Naive thymus-derived CD4-positive, alpha-beta T cell (primary cell): Measurements from ENCODE around the gene KLHL22. TPM values are rescaled to one million over a fixed set of nuclear protein-coding genes. Genes with fewer than 3 reads are reported as not detected.
"Not testable (repeated sequence)": the region's sequence is repeated elsewhere in the genome, so short reads cannot be mapped to it uniquely, and the experiment has no call there.

Experiments used
- ATAC-seq: fragments of 150-1000 bp; cut with Tn5 transposase; 2 replicates; pipeline ENCODE4 v1.10.0; 2021; ENCODE audit warnings: mild to moderate bottlenecking, moderate library complexity
- CTCF ChIA-PET: fragments of 350-600 bp; sonication (Branson Sonifier 250); formaldehyde crosslinking; loops from one replicate; lab custom pipeline; 2021; ENCODE audit warnings: antibody characterized with exemption; lab: Charles Lee
- POLR2A ChIA-PET: fragments of 350-600 bp; sonication (Branson Sonifier 250); formaldehyde crosslinking; loops from one replicate; lab custom pipeline; 2021; ENCODE audit warnings: antibody characterized with exemption, inconsistent platforms; lab: Charles Lee
- DNase-seq, 9 donors: peaks; one replicate each; pipeline versions ENCODE4 v3.0.0 to v3.0.0-alpha.2; 2020 to 2022; ENCODE audit warnings: mixed read lengths in 1 of 9
- H3K27ac ChIP-seq: one replicate; pipeline ENCODE4 v1.7.0; 2013; ENCODE audit warnings: mild to moderate bottlenecking, low read depth, low read length, moderate library complexity
- H3K27me3 ChIP-seq, 2 donors: one replicate each; pipeline ENCODE4 v1.7.0; 2013; ENCODE audit warnings: low read length in 2 of 2, mild to moderate bottlenecking in 2 of 2, moderate library complexity in 2 of 2; ENCODE audit not compliant: control insufficient read depth in 2 of 2, insufficient read depth in 2 of 2
- H3K36me3 ChIP-seq, 3 experiments: 1 replicate in 2 of 3; 2 replicates in 1 of 3; pipeline ENCODE4 v1.7.0; 2013; ENCODE audit warnings: low read length in 3 of 3, mild to moderate bottlenecking in 3 of 3, moderate library complexity in 1 of 3; ENCODE audit not compliant: insufficient read depth in 3 of 3, control insufficient read depth in 2 of 3
- H3K4me1 ChIP-seq, 2 donors: one replicate each; pipeline ENCODE4 v1.7.0; 2013; ENCODE audit warnings: low read length in 2 of 2, mild to moderate bottlenecking in 2 of 2, moderate library complexity in 1 of 2; ENCODE audit not compliant: control insufficient read depth in 2 of 2, insufficient read depth in 2 of 2
- H3K4me3 ChIP-seq: 2 replicates; pipeline ENCODE4 v1.7.0; 2013; ENCODE audit warnings: mild to moderate bottlenecking, low read length
- H3K9me3 ChIP-seq, 3 experiments: 1 replicate in 2 of 3; 2 replicates in 1 of 3; pipeline ENCODE4 v1.7.0; 2013; ENCODE audit warnings: low read length in 3 of 3; ENCODE audit not compliant: control insufficient read depth in 2 of 3
- H3K27ac Mint-ChIP-seq, 9 donors: one replicate each; pipeline ENCODE4 v1.8.0; 2020 to 2022; ENCODE audit warnings: mixed read lengths in 9 of 9, mild to moderate bottlenecking in 8 of 9, moderate library complexity in 5 of 9, inconsistent platforms in 2 of 9
- H3K27me3 Mint-ChIP-seq, 5 donors: one replicate each; pipeline ENCODE4 v1.8.0; 2021 to 2022; ENCODE audit warnings: mixed read lengths in 5 of 5, mild to moderate bottlenecking in 1 of 5
- H3K36me3 Mint-ChIP-seq, 5 donors: one replicate each; pipeline ENCODE4 v1.8.0; 2020 to 2022; ENCODE audit warnings: mixed read lengths in 5 of 5, mild to moderate bottlenecking in 3 of 5, inconsistent platforms in 1 of 5
- H3K4me1 Mint-ChIP-seq, 7 donors: one replicate each; pipeline ENCODE4 v1.8.0; 2020 to 2022; ENCODE audit warnings: mixed read lengths in 7 of 7, mild to moderate bottlenecking in 3 of 7, inconsistent platforms in 1 of 7
- H3K4me3 Mint-ChIP-seq, 10 donors: one replicate each; pipeline ENCODE4 v1.8.0; 2020 to 2022; ENCODE audit warnings: mild to moderate bottlenecking in 10 of 10, mixed read lengths in 10 of 10, moderate library complexity in 6 of 10, inconsistent platforms in 2 of 10
- H3K9me3 Mint-ChIP-seq, 11 donors: one replicate each; pipeline ENCODE4 v1.8.0; 2020 to 2022; ENCODE audit warnings: mixed read lengths in 11 of 11, mild to moderate bottlenecking in 4 of 11, inconsistent platforms in 1 of 11, moderate library complexity in 1 of 11
- intact Hi-C, 2 donors: fragments of 100-400 bp; cut with micrococcal nuclease; formaldehyde crosslinking; loops; one replicate each; pipeline ENCODE4 v1.15.1; 2023
- polyA plus RNA-seq, 2 donors: library from polyadenylated mRNA; unstranded; fragments of 300-500 nt; fragmentation: Illumina TruSeq; gene quantifications; one replicate each; pipeline ENCODE4 v1.2.3, GENCODE V29; 2021
- total RNA-seq, 6 experiments: library from RNA in 5 of 6; stranded (reverse) in 5 of 6; gene quantifications; 1 replicate in 5 of 6; 2 replicates in 1 of 6; pipeline ENCODE4 v1.2.3 and lab custom pipeline; 2021 to 2026

Gene KLHL22
- total and polyA plus RNA-seq, 7 experiments from 2014 or later = 20.6 to 71.3 (median 40.0) TPM

DNA sequence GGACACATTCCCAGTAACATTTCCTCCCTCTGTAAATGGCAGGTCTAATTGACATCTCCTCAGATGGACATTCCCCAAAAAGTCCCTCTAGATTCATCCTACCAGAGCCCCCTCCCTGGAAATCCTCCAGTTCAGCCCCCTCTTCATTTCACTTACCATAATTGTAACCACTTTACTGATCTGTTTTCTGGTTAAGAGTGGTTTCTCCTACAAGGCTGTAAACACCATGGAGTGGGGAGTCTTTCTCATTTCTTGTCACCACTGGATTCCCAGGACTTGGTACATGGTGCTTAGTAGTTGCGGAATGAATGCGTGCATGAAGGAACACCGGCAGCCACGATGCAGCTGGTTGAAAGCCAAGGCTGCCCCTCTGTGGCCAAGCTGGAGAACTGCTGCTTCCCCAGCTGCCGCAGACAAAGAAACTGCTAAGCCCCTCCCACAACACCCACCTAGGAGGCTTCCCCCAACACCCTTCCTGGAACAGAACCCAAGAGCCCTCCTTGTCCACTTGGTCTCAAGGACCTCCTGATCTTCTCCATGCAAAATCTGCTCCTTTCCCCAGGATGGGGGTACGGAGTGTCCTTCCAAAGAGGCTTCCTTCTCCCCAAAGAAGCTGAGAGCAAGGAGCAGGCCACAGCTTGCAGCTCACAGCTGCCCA is 39.4 kb downstream of the KLHL22 start:
- ChIA-PET CTCF (interaction anchor here (0.6 to 3.8 kb wide), 16 partner anchors 8 to 848 kb away, joined by 3 to 55 read pairs (median 4); partner anchors contain the start of gene CCDC188), POLR2A (interaction anchor here (0.6 to 4.4 kb wide), 10 partner anchors 8 to 112 kb away, joined by 3 to 25 read pairs (median 4); partner anchors contain the start of gene KLHL22)
- peaks cover 11 to 51% (median 22%) of the 10 kb centered on the region in 5 donors for H3K36me3 Mint-ChIP-seq
- H3K27me3 Mint-ChIP-seq = no peaks in the 10 kb centered on the region
- Histone ChIP-seq H3K4me3 (no peak overlapping the region), H3K36me3 (peaks cover 0 to 20% (median 5%) of the 10 kb centered on the region in 3 experiments), H3K27ac (no peak overlapping the region), H3K9me3 (no peaks in the 10 kb centered on the region), H3K27me3 (no peaks in the 10 kb centered on the region), H3K4me1 (peaks cover 8 to 16% of the 10 kb centered on the region in 2 donors)
- peaks cover 0 to 2% (median 0%) of the 10 kb centered on the region in 11 donors for H3K9me3 Mint-ChIP-seq
- peak; percentile 54 to 82 (median 72) for DNase-seq
- peak overlapping the region in 5 of 9 donors; percentile 25 to 75 (median 51) for H3K27ac Mint-ChIP-seq
- peaks cover 13 to 40% (median 34%) of the 10 kb centered on the region in 7 donors for H3K4me1 Mint-ChIP-seq
- peak; percentile 98 for ATAC-seq
- intact Hi-C loops = loop anchor here (1.0 to 5.0 kb wide), 5 partner anchors 8 to 299 kb away; no protein-coding TSS in a partner anchor
- H3K4me3 Mint-ChIP-seq = peak overlapping the region in 4 of 10 donors; percentile 20 to 36 (median 26)

DNA sequence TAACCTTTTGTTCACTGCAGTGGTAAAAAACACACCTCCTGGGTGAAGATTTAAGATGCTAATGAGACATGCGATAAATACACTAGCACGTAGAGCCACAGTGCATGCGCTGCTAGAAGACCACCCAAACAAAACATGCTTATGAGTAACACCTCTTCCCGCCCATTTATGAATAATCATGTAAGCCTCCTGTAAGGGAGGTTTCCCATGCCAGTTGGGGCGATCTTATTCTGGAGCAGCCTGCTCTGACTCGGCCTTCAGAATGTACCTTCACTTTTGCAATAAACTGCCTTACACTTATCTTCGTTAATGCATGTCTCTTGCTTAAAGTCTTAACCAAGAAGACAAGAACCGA is 39.9 kb downstream of the KLHL22 start:
- Mint-ChIP-seq H3K9me3 (peaks cover 0 to 2% (median 0%) of the 10 kb centered on the region in 11 donors), H3K36me3 (peaks cover 11 to 51% (median 22%) of the 10 kb centered on the region in 5 donors), H3K4me3 (no peak overlapping the region), H3K4me1 (peaks cover 13 to 35% (median 30%) of the 10 kb centered on the region in 7 donors), H3K27me3 (no peaks in the 10 kb centered on the region), H3K27ac (no peak overlapping the region)
- intact Hi-C loops = loop anchor here (1.0 to 5.0 kb wide), 5 partner anchors 9 to 298 kb away; no protein-coding TSS in a partner anchor
- Histone ChIP-seq H3K27ac (no peak overlapping the region), H3K36me3 (peaks cover 0 to 20% (median 5%) of the 10 kb centered on the region in 3 experiments), H3K4me1 (peaks cover 8 to 16% of the 10 kb centered on the region in 2 donors), H3K9me3 (no peaks in the 10 kb centered on the region), H3K4me3 (no peak overlapping the region), H3K27me3 (no peaks in the 10 kb centered on the region)
- DNase-seq = no peak
- ATAC-seq = no peak
- POLR2A ChIA-PET = interaction anchor here (0.7 to 4.4 kb wide), 8 partner anchors 8 to 113 kb away, joined by 3 to 25 read pairs (median 4); partner anchors contain the start of gene KLHL22
- CTCF ChIA-PET = interaction anchor here (0.6 to 3.8 kb wide), 10 partner anchors 9 to 245 kb away, joined by 3 to 55 read pairs (median 5); no protein-coding TSS in a partner anchor

DNA sequence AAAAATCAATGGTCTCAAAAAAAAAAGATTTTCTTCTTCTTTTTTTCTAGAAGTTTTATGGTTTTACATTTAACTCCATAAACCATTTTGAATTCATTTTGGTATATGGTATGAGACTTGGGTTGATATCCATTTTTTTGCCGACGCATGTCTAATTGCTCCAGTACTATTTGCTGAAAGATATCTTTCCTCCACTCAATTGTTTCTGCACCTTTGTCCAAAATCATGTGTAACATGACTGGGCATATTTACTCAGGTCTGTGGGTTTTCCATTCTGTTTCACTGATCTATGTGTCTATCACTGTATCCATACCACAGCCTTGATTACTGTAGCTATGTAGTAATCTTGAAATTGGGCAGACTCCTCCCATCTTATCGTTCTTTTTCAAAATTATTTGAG is 42.4 kb downstream of the KLHL22 start:
- intact Hi-C loops = no loop called here
- no peak overlapping the region for H3K27ac ChIP-seq
- H3K4me1 ChIP-seq = peaks cover 8 to 10% of the 10 kb centered on the region in 2 donors
- DNase-seq (no peak), ATAC-seq (no peak)
- peaks cover 0 to 16% (median 5%) of the 10 kb centered on the region in 3 experiments for H3K36me3 ChIP-seq
- POLR2A ChIA-PET = interaction anchor here (0.6 to 4.4 kb wide), 3 partner anchors 11 to 25 kb away, joined by 3 to 25 read pairs (median 5); no protein-coding TSS in a partner anchor
- H3K4me3 Mint-ChIP-seq = no peak overlapping the region
- CTCF ChIA-PET = interaction anchor here (0.7 kb wide), 1 partner anchor 34 kb away, joined by 3 read pairs; no protein-coding TSS in a partner anchor
- H3K4me1 Mint-ChIP-seq = peaks cover 10 to 16% (median 14%) of the 10 kb centered on the region in 7 donors
- peaks cover 6 to 43% (median 27%) of the 10 kb centered on the region in 5 donors for H3K36me3 Mint-ChIP-seq
- H3K9me3 ChIP-seq = no peaks in the 10 kb centered on the region
- H3K27me3 ChIP-seq = no peaks in the 10 kb centered on the region
- no peak overlapping the region for H3K27ac Mint-ChIP-seq
- H3K27me3 Mint-ChIP-seq = no peaks in the 10 kb centered on the region
- peaks cover 0 to 2% (median 0%) of the 10 kb centered on the region in 11 donors for H3K9me3 Mint-ChIP-seq
- H3K4me3 ChIP-seq = no peak overlapping the region

DNA sequence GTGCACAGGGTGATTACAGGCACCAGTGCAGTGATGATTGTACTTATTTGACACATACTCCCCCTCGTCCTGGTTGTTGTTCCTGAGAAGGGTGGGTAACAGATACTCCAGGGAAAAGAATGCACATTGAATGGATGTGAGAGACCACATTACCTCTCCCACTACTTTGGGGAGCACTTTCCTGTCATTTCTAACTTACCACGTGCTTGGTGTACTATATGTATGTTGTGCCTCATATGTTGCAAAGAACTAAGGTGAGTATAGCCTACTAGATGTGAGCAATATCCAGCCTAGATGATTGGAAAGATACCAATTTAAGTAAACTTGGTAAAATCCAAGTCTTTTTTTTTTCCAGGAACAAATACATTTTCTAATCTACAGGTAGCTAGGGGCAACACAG is 43.7 kb downstream of the KLHL22 start:
- intact Hi-C loops = no loop called here
- Mint-ChIP-seq H3K36me3 (peaks cover 6 to 39% (median 29%) of the 10 kb centered on the region in 5 donors), H3K27ac (no peak overlapping the region), H3K4me1 (peaks cover 10 to 15% (median 12%) of the 10 kb centered on the region in 7 donors), H3K9me3 (peaks cover 0 to 2% (median 0%) of the 10 kb centered on the region in 11 donors), H3K27me3 (no peaks in the 10 kb centered on the region), H3K4me3 (no peak overlapping the region)
- Histone ChIP-seq H3K4me3 (no peak overlapping the region), H3K4me1 (peaks cover 6 to 10% of the 10 kb centered on the region in 2 donors), H3K36me3 (peaks cover 0 to 13% (median 0%) of the 10 kb centered on the region in 3 experiments), H3K27ac (no peak overlapping the region), H3K27me3 (no peaks in the 10 kb centered on the region), H3K9me3 (no peaks in the 10 kb centered on the region)
- DNase-seq (no peak), ATAC-seq (no peak)
- CTCF ChIA-PET = interaction anchor here (1.4 kb wide), 1 partner anchor 33 kb away, joined by 4 read pairs; no protein-coding TSS in a partner anchor
- POLR2A ChIA-PET = no interaction called here

DNA sequence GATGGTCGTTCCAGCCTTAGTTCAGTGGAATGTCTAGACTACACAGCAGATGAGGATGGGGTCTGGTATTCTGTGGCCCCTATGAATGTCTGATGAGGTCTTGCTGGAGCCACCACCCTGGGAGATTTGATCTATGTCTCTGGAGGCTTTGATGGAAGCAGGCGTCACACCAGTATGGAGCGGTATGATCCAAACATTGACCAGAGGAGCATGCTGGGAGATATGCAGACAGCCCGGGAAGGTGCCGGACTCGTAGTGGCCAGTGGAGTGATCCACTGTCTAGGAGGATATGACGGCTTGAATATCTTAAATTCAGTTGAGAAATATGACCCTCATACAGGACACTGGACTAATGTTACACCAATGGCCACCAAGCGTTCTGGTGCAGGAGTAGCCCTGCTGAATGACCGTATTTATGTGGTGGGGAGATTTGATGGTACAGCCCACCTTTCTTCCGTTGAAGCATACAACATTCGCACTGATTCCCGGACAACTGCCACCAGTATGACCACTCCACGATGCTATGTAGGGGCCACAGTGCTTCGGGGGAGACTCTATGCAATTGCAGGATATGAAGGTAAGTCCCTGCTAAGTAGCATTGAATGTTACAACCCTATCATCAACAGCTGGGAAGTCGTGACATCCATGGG is 44.3 kb downstream of the KLHL22 start:
- H3K9me3 ChIP-seq, intact Hi-C loops, H3K4me1 Mint-ChIP-seq, H3K9me3 Mint-ChIP-seq, H3K27ac Mint-ChIP-seq, H3K27me3 Mint-ChIP-seq, H3K27ac ChIP-seq, POLR2A ChIA-PET, ATAC-seq, H3K4me1 ChIP-seq, H3K4me3 ChIP-seq, H3K4me3 Mint-ChIP-seq, DNase-seq, H3K27me3 ChIP-seq: not testable (repeated sequence)
- CTCF ChIA-PET = interaction anchor here (1.4 to 1.5 kb wide), 2 partner anchors 32 to 33 kb away, joined by 4 read pairs; no protein-coding TSS in a partner anchor
- peaks cover 6 to 44% (median 34%) of the 10 kb centered on the region in 5 donors for H3K36me3 Mint-ChIP-seq
- peaks cover 0 to 18% (median 0%) of the 10 kb centered on the region in 3 experiments for H3K36me3 ChIP-seq

DNA sequence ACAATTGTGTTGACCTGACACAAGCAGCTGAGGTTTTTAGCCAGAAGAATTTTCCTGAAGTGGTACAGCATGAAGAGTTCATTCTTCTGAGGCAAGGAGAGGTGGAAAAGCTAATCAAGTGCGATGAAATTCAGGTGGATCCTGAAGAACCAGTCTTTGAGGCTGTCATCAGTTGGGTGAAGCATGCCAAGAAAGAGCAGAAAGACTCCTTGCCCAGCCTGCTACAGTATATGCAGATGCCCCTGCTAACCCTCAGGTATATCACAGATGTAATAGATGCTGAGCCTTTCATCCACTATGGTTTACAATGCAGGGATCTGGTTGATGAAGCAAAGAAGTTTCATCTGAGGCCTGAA is 45.1 kb downstream of the KLHL22 start:
- H3K27me3 Mint-ChIP-seq = no peaks in the 10 kb centered on the region
- H3K4me1 Mint-ChIP-seq = peaks cover 0 to 4% (median under 1%) of the 10 kb centered on the region in 7 donors
- H3K4me1 ChIP-seq = no peaks in the 10 kb centered on the region
- H3K36me3 ChIP-seq = peaks cover 0 to 25% (median 0%) of the 10 kb centered on the region in 3 experiments
- no peak overlapping the region for H3K27ac ChIP-seq
- intact Hi-C loops = no loop called here
- H3K9me3 Mint-ChIP-seq = peaks cover 0 to 2% (median 0%) of the 10 kb centered on the region in 11 donors
- no peak overlapping the region for H3K4me3 ChIP-seq
- ChIA-PET CTCF (interaction anchor here (1.5 kb wide), 1 partner anchor 32 kb away, joined by 4 read pairs; no protein-coding TSS in a partner anchor), POLR2A (no interaction called here)
- no peak overlapping the region for H3K4me3 Mint-ChIP-seq
- no peaks in the 10 kb centered on the region for H3K9me3 ChIP-seq
- H3K27me3 ChIP-seq = no peaks in the 10 kb centered on the region
- no peak overlapping the region for H3K27ac Mint-ChIP-seq
- DNase-seq (no peak), ATAC-seq (no peak)
- peaks cover 0 to 42% (median 27%) of the 10 kb centered on the region in 5 donors for H3K36me3 Mint-ChIP-seq
